Activated naive CD4-positive, alpha-beta T cell treated with Interleukin-2 at 50 U/mL for 16 hours (primary cell): ENCODE results near the gene DOCK4.

Experiments used
- DNase-seq: peaks from one replicate; pipeline ENCODE4 v3.0.0-alpha.2; 2020

DOCK4 gene

DNA sequence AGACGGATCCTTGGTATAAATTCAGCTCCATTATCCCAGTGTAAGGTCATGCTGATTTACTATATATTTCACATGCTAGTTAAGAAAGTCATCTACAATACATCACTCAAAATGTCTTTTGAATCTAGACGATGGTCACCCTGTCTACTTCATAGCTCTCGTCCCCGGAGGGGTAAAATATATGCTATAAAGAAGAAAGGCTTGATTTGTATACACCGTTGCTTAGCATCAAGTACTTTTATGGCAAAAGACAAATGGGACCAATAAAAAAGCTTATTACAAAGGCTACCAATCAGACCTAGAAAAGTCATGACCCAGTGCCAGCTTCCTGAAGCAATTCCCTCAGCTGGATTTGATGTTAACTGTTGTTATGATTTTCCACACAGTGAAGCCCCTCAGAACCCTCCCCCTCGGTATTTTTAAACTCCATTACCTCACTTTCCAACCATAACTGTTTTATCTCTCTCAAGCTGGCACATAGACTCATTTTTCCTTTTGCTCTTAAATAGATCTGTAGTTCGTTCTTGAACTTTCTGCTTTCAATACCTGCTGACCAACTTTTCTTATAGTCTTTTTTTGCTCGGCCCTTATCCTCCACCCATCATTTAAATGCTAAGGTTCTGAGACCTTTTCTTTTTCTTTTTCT is 104.9 kb downstream of the DOCK4 start:
- DNase-seq = no peak

DNA sequence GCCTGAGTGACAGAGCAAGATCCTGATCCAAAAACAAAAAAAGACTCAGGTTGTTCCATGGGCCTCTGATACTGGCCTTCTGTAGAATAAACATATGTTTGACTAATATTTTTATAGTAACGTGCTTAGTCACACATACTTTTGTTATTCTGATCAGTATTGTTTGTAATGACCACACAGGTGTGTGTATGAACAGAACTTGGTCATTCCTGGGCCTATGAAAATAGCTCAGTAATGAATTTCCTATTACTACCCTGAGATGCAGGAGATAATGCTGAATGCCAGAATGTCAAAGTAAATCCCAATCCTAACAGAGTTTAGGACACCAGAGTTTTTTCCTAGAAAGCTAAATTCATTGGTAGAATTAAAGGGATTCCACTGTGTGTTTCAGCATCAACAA is 108.7 kb downstream of the DOCK4 start:
- DNase-seq = no peak

DNA sequence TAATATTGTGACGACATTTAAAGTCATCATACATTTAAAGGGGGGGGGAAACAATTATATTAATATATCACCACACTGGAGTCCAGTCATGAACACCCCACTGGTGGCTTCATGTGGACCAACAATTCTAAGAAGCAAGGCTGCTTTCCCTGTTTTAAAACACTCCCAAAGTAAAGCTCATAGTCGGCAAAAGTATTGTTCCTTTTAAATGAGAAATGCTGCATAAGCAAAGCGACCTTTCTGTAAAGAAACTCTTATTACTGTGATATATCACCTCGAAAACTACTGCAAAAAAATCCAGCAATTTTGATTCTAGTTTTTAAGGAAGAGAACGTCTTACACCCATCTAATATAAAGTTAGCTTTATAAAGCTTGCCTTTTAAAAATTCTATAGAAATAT is 112.8 kb downstream of the DOCK4 start:
- DNase-seq = no peak

DNA sequence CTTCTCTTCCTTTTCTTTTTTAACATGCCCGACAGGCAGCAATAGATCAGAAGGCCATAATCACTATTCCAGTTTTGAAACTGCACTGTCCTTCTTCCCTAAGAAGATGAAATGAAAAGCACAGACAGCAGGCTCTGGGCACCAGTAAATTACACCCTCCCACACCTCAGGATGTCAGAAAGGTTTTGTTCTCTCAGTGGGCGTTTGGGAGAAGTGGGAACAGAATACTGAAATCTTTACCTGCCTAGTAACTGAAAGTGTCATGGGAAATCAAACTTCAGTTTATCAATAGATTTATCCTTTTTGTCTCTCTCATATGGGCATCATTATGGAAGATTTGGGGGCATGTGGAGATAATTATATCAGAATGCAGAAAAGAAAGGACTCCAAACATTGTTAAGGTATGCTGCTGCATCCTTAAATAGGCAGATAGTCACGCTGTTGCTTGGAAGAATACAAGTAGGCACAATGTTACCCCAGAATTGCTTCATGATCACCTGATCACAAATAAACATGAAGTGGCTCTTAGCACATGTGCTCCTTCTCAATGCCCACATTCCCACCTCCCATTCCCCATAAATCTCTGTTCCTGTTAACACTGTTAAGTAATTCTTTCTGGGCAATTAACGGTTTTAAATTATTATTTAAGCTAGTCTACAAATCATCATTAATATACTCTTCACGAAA is 113.3 kb downstream of the DOCK4 start:
- DNase-seq = no peak

DNA sequence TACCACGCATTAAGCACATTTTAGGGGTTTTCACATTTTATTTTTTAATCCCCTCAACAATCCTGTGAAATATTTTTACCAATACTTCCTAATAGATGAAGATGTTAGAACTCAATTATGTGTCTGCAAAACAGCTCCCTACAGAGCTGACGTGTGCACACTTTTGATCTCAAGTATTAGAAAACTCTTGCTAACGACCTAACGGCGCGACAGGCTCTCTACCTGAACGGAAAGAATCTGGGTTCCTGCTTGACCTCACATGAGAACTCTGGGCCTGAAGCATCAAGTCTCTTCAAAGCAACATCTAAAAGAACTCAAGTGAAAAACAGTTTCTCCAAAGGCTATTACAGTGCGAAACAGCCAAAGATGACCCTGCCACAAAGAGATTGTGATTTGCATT is 113.9 kb downstream of the DOCK4 start:
- no peak for DNase-seq

DNA sequence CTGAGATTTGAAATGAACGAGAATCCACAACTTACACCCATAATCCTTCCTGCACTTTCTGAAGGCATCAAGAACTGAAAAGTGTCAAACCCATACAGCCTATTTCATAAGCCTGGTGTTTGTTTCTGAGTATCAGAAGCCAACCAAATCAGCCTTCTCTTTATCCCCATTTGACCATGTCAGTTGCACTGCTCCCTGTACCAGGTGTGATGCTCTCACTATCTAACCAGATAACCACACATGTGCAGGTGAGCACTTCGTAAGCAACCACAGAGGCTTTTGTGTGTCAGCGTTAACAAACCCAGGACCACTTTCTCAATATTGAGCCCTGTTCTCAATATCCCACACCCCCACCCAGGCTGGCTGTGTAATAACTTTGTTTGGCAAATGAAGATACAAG is 114.4 kb downstream of the DOCK4 start:
- DNase-seq = no peak

DNA sequence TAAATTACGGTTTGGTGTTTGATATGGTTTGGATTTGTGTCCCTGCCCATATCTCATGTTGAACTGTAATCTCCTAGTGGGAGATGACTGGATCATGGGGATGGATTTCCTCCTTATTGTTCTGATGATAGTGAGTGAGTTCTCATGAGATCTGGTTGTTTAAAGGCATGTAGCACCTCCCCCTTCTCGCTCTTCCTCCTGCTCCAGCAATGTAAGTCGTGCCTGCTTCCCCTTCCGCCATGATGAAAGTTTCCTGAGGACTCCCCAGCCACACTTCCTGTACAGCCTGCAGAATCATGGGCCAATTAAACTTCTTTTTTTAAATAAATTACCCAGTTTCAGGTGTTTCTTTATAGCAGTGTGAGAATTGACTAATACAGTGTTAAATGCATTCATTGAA is 116.6 kb downstream of the DOCK4 start:
- DNase-seq = no peak

DNA sequence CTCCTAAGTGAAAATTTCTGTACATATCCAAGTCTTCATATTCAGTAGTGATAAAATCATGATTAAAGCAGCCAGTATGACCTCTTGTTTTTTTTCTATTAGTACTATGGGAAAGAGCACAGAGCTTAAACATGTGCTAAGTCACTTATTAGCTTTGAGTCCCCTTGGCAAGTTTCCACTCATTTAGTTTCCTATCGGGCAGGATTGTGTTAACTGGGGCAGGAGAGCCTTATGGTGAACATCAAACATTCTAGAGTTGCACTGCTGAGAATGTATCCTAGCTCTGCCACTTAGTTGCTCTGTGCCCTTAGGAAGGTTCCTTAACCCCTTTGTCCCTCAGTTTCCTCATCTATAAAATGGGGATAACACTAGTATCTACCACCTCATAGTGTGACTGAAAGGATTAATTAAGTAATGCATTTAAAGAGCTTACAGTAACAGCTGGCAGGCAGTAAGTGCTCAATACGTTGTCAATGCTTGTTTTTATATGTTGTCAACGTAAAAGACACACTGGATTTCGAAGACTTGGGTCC is 117.6 kb downstream of the DOCK4 start:
- DNase-seq = no peak

DNA sequence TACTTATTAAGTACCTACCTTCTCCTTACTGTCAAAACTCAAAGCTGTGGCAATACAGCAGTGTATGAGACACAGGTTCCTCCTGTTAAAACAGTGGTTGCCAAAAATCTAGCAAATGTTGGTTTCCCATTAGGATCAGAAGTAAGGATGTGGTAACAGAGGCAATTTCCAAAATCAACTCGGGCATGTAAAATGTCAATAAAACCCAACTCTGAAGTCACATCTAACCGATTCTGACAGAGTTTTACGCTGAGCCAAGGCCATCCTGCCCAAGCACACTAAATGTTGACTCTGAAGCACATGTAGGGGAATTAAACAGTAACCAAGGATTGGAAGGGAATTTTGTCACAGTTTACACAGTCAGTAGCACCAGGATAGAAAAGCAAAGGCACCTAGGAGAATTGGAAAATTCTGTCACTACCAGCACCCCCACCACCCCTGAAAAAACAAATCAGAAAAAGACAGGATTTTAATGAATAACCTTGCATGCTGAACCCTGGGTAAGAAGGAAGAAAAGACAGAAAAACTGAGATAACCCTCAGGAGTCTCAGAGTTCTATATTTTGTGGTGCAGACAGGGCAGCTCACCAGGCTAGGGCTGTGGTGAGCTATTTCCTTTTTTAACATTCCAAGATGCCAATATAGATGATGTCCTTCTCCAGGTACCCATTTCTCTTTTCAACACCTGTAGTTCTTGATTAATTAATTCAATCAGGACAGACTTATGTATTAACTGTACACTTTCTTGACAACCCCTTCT is 119.5 kb downstream of the DOCK4 start:
- no peak for DNase-seq

DNA sequence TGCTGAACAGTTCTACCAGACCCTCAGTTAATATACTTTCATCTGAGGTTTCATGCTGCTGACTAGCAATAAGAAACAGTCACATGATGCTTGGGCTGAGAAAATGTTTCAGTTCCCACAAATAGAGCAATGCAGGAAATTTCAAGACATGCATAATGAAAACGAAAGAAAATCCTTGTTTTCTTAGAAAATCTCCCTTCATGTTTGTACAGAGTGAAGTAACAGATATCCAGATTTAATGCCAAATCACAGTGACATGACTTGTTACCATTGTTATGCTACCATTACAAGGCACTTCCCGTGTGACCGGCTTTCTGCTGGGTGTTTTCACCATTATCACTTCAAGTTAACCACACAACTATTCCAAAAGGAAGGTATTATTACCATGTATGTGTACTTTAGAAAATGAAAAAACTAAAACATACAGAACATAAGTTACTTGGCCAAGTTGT is 121.7 kb downstream of the DOCK4 start:
- DNase-seq = no peak

DNA sequence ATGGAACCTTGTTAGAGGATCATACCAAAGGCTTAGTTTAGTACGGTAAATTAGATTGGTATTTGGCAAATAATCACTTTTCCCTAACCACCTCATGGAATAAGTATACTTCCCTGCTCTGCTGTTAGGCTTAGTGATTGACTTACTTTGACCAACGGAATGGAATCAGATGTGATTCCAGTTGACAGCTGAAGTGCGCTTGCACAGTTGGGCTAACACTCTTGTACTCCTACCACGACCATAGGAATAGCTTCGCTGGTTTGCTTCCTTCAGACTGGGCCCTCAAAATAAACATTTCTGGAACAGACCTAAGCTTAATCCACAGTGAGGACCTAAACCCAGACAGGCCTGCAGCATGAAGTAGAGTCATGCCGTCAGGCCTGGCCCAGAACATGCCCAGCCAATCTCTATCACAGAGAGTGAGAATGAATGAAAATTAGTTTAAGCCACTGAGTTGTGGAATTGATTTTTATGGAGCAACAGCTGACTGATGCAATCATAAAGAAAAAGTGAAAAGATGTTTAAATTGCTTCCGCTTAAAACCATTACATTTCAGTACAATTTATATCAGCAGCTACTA is 122.3 kb downstream of the DOCK4 start:
- no peak for DNase-seq

DNA sequence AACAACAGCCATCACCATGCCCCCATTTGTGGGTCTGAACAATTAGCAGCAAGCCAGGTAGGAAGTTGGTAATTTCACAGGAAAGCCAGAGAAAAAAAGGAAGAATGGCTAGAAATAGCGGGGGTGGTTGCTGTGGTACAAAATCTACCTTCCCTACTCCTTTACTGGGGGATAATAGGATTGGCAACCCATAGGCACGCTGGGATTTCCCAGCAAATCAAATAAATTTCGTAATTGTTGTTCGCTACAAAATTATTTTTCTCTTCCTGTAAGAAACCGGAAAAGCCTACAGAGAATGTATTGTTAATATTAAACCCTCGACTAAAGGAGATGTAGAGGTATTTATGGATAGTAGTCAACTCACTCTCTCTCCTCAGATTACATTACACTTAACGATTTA is 123.9 kb downstream of the DOCK4 start:
- no peak for DNase-seq

DNA sequence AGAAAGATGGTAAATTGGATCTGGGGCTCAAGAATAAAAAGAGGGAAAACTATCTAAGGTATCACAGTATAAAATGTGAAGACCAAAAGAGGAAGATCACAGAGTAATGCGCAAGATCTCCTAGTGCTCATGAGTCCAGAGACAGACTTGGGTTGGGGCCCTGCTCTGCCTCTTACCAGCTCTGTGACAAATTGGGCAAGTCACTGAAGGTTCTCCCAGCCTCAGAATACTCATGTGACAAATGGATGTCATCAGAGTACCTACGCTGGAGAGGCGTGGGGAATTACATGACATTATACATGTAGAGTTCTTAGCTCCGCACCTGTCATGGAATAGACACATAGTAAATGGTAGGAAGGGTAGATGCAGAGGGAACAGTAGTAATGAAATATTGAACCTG is 124.4 kb downstream of the DOCK4 start:
- DNase-seq = no peak

DNA sequence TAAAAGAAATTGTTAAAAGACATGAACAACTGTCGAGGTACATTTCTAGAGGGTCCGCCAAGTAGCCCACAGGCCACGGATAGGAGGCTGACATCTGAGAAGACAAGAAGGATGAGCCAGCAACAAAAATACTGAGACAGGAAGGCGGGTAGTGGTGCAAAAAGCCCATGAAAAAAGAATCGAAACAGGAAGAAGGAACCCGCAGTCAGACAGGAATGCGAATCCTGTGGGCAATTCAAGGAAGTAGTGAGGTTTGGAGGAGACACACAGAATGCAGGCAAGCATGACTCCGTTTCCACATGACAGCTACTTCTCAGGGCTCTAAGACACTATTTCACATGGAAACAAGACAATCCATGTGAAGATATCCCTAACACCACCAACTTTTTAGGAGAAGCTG is 125.2 kb downstream of the DOCK4 start:
- no peak for DNase-seq

DNA sequence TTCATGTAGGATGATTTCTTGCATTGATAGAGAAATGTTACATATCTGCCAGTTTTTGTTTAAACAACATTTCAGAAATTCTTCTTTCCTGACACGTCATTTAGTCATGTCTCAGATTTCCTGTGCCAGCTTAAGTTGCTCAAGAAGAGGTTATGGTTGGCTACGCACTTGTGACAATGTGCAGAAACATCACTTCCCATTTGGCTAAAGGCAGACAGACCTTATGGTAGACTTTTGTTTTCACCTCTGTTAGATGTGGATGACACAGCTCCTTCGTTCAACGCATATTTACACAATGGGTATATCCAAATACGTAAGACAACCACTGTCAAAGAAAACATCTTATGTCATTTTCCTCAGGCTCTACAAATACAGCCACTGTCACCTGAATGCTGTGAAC is 125.8 kb downstream of the DOCK4 start:
- no peak for DNase-seq

DNA sequence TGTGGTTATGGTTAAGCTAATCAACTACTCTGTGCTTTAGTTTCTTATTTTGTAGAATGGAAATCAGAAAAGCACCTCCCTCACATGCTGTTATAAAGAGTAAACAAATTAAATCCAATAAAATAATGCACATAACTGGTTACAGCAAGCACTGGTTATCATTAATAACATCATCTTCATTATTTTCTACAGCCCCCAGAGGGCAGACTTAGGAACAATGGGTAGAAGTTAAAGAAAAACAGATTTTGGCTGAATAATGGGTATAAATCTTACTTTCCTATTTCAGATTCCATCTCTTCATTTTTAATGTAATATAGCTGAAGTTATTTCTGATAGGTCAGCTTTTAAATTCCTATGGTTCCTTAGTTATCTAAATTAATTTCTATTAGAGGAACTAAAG is 126.5 kb downstream of the DOCK4 start:
- no peak for DNase-seq

DNA sequence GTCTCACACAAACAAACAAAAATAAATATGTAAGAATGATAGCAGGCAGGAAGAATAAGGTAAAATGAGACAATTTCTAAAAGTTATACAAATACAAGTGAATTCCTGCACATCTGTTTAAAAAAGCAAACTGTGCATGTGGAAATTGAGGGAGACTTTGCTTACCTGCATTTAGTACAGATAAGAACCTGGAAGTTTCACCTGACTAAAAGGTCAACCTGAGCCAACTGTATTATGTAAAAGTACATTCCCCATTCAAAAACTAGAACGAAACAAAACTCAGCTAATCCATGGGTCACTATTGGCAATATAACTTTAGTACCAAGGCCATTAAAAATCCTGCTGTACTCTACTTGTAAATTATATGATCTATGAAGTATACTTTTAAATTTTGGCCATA is 127.1 kb downstream of the DOCK4 start:
- DNase-seq = no peak

DNA sequence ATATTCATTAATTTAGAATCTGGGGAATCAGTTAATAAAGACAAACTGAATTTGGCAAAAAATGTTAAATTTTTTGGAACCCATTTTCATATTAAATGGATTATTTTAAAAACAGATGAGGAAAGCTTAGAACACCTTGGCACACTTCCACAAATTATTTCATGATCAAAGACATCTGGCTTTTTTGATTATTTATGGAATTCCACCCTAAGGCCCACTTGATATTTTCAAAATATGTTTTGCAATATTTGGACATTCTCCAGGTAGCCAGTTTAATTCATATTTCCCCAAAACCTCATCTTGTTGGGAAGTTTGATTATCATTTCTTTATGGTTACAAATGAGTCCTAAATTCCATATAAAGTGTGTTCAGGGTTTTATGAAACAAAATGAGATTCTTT is 129.9 kb downstream of the DOCK4 start:
- DNase-seq = no peak

DNA sequence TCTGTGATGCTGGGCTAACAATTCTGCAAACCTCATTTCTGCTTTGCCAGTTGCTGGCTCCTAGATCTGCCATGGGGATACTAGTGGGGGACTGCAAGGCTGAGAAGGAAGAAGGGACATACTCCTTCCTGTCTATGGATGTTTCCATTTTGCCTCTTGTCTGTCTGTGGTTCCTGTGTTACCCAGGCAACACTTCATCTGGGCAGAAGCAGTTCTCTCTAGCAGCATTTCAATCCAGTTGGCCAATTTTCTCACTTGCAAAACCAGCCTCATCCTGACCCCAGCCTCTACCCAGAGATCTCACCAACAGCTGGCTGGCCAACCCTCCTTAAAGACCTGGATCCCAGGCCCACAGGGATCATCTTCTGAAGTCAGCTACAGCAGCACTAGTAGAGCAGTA is 131.7 kb downstream of the DOCK4 start:
- DNase-seq = no peak

DNA sequence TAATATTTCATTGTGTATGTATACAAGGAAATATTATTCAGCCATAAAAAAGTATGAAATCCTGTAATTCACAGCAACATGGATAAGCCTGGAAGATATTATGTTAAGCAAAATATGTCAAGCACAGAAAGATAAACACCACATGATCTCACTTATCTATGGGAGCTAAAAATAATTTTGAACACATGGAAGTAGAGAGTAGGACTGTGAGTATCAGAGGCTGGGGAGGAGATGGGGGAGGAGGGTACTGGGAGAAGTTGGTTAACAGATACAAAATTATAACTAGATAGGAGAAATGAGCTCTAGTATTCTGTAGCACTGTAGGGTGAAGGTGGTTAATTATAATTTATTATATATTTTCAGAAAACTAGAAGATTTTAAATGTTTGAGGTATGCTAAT is 132.7 kb downstream of the DOCK4 start:
- no peak for DNase-seq

DNA sequence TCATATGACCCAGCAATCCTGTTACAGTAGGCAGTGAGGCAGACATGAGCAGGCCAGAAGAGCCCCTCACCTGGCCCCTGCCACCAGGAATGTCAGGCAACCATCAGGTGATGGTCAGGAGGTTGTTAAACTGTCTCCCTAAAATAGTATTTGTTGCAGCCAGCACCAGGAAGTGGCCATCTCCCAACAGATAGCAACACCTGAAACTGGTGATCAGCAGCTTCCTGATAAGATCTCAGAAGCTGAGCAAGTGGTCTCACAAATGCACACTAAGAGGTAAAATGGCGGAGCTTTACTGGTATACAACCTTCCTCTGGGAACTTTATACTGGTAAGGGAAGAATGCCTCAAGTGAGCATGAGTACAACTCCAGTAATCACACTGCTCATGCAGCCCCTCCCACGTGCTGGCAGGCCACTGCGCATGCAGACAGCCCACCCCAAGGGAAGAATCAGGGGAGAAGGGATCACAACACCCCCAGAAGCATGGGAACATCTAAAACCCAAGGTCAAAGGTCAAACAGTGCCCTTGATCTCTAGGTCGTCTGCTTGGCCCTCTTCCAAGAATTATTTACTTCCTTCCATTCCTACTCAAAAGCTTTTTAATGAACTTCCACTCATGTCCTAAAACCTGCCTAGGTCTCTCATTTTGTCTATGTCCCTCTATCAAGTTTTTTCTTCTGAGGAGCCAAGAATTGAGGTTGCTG is 133.5 kb downstream of the DOCK4 start:
- DNase-seq = no peak

DNA sequence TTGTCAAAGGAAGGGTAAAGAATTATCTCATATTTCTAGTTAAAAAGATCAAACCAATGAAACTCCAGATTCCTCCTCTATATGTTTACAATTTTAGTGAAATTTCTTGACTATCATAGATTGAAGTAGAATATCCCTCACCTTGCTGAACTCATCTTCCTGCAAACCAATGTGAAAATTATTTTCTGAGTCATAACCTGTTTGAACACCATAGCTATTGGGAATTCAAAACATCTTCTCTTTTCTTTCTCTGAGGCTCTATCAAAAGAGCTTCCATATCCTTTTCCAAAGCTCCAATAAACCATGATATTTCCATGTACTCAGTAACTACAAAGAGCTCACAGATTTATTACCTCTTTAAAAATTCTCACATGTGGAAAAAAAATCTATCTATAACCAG is 134.3 kb downstream of the DOCK4 start:
- DNase-seq = no peak

DNA sequence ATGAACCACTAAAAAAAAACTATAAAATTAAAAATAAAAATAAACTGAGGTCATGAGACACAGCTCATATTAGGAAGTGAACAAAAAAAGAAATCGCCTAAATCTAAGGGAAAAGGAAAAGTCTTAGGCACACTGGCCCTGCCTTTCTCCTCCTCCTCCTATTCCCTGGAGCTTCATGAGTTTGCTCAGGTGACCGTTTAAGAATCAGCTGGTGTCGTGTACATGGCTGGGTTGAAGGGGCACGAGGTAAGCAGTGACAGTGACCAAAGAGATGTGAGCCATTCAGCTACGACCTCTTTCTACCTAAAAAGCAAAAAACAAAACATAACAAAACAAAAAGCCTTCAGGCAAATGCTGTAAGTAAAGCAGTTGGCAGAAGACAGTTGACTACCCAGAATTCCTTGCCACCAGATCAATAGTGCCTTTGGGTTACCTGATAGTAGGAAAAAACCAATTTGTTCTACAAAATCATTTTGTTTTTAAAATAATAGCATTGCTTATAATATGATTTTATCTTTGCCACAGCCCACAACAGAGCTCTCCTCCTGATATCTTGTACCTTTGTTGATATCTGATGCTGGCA is 135.4 kb downstream of the DOCK4 start:
- DNase-seq = no peak
